ENCODE measurements around the gene AGAP3. TPM values are rescaled to one million over a fixed set of nuclear protein-coding genes. Genes with fewer than 3 reads are reported as not detected.

The AGAP3 gene
- total and polyA plus RNA-seq, 9 donors: 22.3 to 125 (median 79.9) TPM

GRCh38 chr7:151188252-151188542, 101.9 kb downstream of the AGAP3 start:
- H3K4me3 ChIP-seq: no peak overlapping the region
- intact Hi-C loops (cut with DNase I): no loop called here
- no peak for TF ChIP-seq POLR2A (IDR thresholded peaks at IDR 0.05)
- no peak for TF ChIP-seq EP300 (IDR thresholded peaks at IDR 0.05)
- TF ChIP-seq CTCF (IDR thresholded peaks at IDR 0.05): no peak
- H3K27me3 ChIP-seq: no peaks in the 10 kb centered on the region
- no peaks in the 10 kb centered on the region for H3K36me3 ChIP-seq
- no peak for DNase-seq
- H3K9me3 ChIP-seq: no peaks in the 10 kb centered on the region
- WGBS, 3 donors: 47 to 64% (median 54%) methylated on average over 5 of the region's 5 CpGs
- no peak overlapping the region for H3K27ac ChIP-seq
- no peaks in the 10 kb centered on the region for H3K4me1 ChIP-seq (ENCODE audit: insufficient read depth)

- no peaks in the 10 kb centered on the region for H3K36me3 ChIP-seq
- no peaks in the 10 kb centered on the region for H3K27me3 ChIP-seq
- H3K4me1 ChIP-seq (ENCODE audit: insufficient read depth): no peaks in the 10 kb centered on the region
- DNase-seq: no peak
- no peak overlapping the region for H3K27ac ChIP-seq
- TF ChIP-seq POLR2A (IDR thresholded peaks at IDR 0.05) (no peak), CTCF (IDR thresholded peaks at IDR 0.05) (no peak), EP300 (IDR thresholded peaks at IDR 0.05) (no peak)
- no peaks in the 10 kb centered on the region for H3K9me3 ChIP-seq
- no peak overlapping the region for H3K4me3 ChIP-seq
- 66 to 76% (median 67%) methylated on average over 4 of the region's 4 CpGs for WGBS, 3 donors
- intact Hi-C loops (cut with DNase I): no loop called here
Measured at GRCh38 chr7:151189038-151189437, 102.8 kb downstream of the AGAP3 start.

- no peaks in the 10 kb centered on the region for H3K27me3 ChIP-seq
- no peak overlapping the region for H3K4me3 ChIP-seq
- no peaks in the 10 kb centered on the region for H3K36me3 ChIP-seq
- TF ChIP-seq CTCF (IDR thresholded peaks at IDR 0.05) (no peak), EP300 (IDR thresholded peaks at IDR 0.05) (no peak), POLR2A (IDR thresholded peaks at IDR 0.05) (no peak)
- no peak overlapping the region for H3K27ac ChIP-seq
- DNase-seq: no peak
- H3K4me1 ChIP-seq (ENCODE audit: insufficient read depth): no peaks in the 10 kb centered on the region
- H3K9me3 ChIP-seq: no peaks in the 10 kb centered on the region
- whole genome bisulfite sequencing, 3 donors: 72 to 79% (median 75%) methylated on average over 12 of the region's 12 CpGs
- intact Hi-C loops (cut with DNase I): no loop called here
Measured at GRCh38 chr7:151191544-151191943, 105.3 kb downstream of the AGAP3 start.

GRCh38 chr7:151192002-151192539, 105.8 kb downstream of the AGAP3 start:
- H3K27ac ChIP-seq: no peak overlapping the region
- H3K4me3 ChIP-seq: no peak overlapping the region
- intact Hi-C loops (cut with DNase I): no loop called here
- H3K4me1 ChIP-seq (ENCODE audit: insufficient read depth): no peaks in the 10 kb centered on the region
- H3K36me3 ChIP-seq: no peaks in the 10 kb centered on the region
- no peaks in the 10 kb centered on the region for H3K9me3 ChIP-seq
- TF ChIP-seq POLR2A (IDR thresholded peaks at IDR 0.05): no peak
- no peak for TF ChIP-seq CTCF (IDR thresholded peaks at IDR 0.05)
- no peak for TF ChIP-seq EP300 (IDR thresholded peaks at IDR 0.05)
- no peaks in the 10 kb centered on the region for H3K27me3 ChIP-seq
- DNase-seq: no peak
- WGBS, 3 donors: 90 to 92% (median 92%) methylated on average over 15 to 23 of the region's 23 CpGs

Data from ovary (tissue), 9 donors.